ENCODE measurements around the gene CT45A1.
A peak's percentile ranks its signal among the peaks of the same experiment; 100 is the strongest.
"Not testable (repeated sequence)": the region's sequence is repeated elsewhere in the genome, so short reads cannot be mapped to it uniquely, and the experiment has no call there.

The CT45A1 gene, protein sequence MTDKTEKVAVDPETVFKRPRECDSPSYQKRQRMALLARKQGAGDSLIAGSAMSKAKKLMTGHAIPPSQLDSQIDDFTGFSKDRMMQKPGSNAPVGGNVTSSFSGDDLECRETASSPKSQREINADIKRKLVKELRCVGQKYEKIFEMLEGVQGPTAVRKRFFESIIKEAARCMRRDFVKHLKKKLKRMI

GRCh38 chrX:135713183-135713689 is at the start of gene CT45A1:
Gene CT45A1, plus strand, starts transcription at chrX:135713639. Its CDS starts 5,302 bp downstream, at chrX:135718941.
- DNase-seq, result peak; percentile 76

- DNase-seq, result not testable (repeated sequence)
Observed at GRCh38 chrX:135672979-135673378, 40.5 kb upstream of the CT45A1 start.

GRCh38 chrX:135688137-135688536 is 25.3 kb upstream of the CT45A1 start:
- peak; percentile 56 for DNase-seq

DNA sequence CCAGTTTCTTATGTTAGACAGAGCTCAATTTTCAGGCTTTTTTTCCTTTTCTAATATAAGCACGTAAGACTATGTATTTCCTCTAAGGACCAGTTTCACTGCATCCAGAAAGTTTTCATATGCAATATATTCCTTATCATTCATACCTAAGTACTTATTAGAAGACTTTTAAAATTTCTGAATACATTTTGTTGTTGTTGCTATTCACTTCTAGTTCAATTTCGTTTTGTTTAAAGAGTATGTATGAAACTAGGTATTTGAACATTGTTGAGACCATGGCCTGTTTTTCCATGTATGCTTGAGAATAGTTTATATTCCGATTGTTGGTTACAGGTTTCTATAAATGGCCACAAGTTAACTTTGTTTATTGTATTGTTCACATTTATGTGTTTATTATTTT is 18.0 kb upstream of the CT45A1 start:
- no peak for DNase-seq

- DNase-seq, result no peak
Observed at GRCh38 chrX:135697601-135698000, 15.8 kb upstream of the CT45A1 start.

GRCh38 chrX:135698924-135699323 is 14.5 kb upstream of the CT45A1 start:
- DNase-seq, result no peak

GRCh38 chrX:135707880-135708279 is 5.6 kb upstream of the CT45A1 start:
- peak; percentile 83 for DNase-seq

GRCh38 chrX:135713795-135714194 is 356 bp downstream of the CT45A1 start:
- no peak for DNase-seq

DNA sequence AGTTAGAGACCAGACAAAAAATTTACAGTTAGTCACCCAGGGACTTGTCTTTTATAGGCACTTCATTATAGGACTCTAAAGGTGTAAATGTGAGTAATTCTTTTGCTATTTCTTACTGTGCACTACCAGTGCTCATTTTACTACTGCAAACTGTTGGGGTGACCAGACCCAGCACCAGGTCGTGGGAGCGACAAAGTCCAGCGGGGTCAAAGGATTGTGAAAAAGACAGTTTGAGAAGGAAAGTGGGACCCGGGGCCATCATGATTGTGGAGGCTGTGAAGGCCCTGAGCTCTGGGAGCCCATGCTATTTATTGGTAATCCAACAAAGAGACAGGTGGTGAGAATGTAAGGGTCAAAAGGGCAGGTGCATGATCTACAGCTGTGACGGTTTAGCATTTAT is 21.2 kb downstream of the CT45A1 start:
- DNase-seq, result not testable (repeated sequence)

DNA sequence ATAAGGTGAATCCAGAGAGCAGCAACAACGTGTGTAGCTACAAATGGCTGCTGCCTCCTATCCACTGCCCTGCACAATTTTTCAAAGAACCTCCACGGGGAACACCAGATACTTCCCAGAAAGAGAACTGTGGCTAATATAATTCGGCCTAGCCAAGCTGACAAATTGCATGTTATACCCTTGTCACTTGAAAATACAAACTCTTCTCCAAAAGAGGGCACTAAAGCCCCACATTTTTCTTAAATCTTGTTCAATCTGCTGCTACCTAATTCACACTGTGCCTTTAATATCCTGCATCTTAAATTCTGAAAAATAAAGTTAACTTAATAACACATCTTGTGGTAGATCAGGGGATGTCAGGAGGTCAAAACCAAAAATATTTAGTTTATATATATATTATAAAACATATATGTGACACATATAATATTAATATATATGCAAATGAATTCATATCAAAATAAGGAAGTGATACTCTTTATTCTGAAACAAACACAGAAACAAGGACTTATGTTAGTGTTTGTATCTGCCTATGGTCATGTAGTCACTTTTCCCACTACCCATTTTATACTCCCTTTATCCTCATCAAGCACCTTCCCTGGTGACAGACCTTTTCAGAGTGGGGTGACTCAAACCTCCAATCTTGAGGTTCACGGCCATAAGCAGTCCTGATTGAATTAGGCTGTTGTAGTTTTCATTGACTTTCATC is 24.1 kb downstream of the CT45A1 start:
- DNase-seq, result no peak

DNA sequence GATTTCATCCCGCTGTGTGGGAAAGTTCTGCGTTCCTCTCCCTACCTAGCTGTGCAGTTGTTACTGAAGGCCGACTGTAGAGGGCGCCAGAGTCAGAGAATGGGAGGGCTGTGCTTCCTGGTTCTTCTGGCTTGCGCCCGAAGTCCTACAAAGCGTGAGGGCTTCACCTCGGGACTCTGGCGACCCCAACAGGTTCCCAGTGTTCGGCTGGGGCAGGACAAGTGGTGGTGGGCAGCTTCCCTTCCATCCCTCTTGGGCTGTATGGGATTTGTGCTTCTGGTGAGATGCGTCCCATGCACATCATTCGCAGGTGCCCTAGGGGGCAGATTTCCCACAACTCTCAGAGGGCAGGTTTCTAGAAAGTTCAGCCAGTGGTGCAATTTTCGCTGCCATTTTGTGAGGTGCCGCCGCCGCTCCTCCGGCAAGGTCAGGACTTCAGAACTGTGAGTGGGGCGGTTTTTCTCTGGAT is 27.3 kb downstream of the CT45A1 start:
- DNase-seq, result peak; percentile 84

DNA sequence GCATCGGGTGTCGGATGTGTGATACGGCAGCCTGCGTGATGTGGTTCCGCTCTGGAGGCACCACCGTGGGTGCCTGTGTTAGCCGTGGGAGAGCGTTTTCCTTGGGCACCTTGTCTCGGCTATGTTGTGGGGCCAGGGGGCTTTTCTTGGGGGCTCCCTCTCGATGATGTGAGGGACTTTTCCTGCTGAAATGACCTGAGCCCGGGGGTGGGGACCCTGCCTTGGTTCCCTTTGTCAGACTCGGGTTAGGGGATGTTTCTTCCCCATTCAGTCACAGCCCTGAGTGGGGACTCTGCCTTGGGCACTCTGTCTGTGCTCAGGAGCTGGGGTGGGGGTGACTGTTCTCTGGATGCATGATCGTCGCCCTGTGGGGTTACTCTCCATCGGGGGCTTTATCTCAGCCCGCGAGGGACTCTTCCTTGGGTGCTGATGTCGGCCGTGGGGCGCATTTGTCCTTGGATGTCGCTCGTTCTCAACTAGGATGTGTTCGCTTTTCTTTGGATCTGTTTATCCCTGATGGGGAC is 27.8 kb downstream of the CT45A1 start:
- DNase-seq, result no peak

- not testable (repeated sequence) for DNase-seq
Observed at GRCh38 chrX:135744739-135745138, 31.3 kb downstream of the CT45A1 start.

GRCh38 chrX:135768091-135768490 is 54.7 kb downstream of the CT45A1 start, which contains the start of gene CT45A3:
Gene CT45A3, minus strand, starts transcription at chrX:135768191. Its CDS starts 3,747 bp downstream, at chrX:135764444.
- not testable (repeated sequence) for DNase-seq
